MM.1S (cell line): ENCODE data around the gene FOXD1.

Experiments used
- CTCF ChIP-seq: fragments of 300-600 bp; sonication (generic); IDR thresholded peaks from 2 replicates; pipeline ENCODE4 v1.5.1; 2016; ENCODE audit warnings: antibody characterized with exemption, low read length, mixed read lengths
- EZH2 ChIP-seq: fragments of 300-600 bp; sonication (generic); optimal IDR thresholded peaks from 2 replicates; pipeline ENCODE3; 2017; ENCODE audit warnings: low read depth, mild to moderate bottlenecking, antibody characterized with exemption, low read length, mixed read lengths
- EZH2phosphoT487 ChIP-seq: fragments of 300-600 bp; sonication (generic); IDR thresholded peaks from 2 replicates; pipeline ENCODE4 v1.6.1; 2018; ENCODE audit warnings: antibody characterized with exemption, low read length

DNA sequence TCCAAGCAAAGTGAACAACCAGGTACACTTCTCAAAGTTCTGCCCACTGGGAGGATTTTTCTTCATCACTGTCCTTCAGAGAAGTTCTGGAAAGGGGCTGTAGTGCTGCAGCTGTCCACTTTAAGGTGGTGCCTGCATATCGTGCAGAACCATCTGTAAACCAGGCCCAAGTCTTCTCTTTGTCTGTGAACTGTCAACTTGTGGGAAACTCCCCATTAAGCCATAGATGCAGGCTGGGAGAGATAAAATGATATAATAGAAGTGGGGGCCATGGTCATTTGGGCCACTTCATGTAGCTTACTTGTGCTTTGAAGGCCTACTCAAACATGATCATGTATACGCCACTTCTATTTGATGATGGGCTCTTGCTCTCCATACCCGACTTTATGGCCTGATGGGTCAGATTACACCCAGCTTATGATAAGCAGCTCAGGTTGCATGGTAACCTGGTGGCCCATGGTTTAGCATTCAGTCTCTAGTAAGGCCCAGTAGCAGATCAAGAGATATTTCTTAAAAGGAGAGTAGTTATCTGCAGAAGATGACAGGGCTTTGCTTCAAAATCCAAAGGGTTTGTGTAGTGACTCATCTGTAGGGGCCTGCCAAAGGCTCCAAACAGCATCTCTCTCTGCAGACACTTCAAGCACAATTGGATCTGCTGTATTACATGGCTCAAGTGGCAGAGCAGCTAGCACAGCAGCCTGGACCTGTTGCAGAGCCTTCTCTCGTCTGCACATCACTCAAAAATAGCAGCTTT lies 34.0 kb upstream of the FOXD1 start:
- no peak for TF ChIP-seq EZH2
- TF ChIP-seq CTCF: no peak
- TF ChIP-seq EZH2phosphoT487: no peak
